Measurements from ENCODE around the gene MUC3A.
"Not testable (repeated sequence)": the region's sequence is repeated elsewhere in the genome, so short reads cannot be mapped to it uniquely, and the experiment has no call there.

The MUC3A gene

DNA sequence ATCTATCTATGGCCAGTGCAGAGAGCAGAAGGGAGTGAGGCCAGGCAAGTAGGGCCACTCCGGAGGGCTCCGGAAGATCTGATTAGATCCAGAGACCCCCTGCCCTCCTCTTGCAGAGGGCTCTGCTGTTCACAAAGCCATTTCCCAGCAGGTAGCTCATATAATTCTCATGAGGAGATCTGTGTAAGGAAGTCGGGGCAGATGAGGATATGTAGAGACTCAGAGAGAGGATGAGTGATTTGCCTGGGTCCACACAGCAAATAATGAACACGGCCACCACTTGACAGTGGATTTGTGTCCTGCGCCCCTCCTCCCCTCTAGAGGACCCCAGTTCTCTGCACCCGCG is 22.6 kb downstream of the MUC3A start:
- Mint-ChIP-seq H3K27ac (no peak overlapping the region), H3K27me3 (ENCODE audit: low read depth) (peaks cover 25% of the 10 kb centered on the region), H3K4me1 (ENCODE audit: low read depth) (no peaks in the 10 kb centered on the region), H3K9me3 (no peaks in the 10 kb centered on the region), H3K4me3 (no peak overlapping the region), H3K36me3 (ENCODE audit: low read depth) (no peaks in the 10 kb centered on the region)

DNA sequence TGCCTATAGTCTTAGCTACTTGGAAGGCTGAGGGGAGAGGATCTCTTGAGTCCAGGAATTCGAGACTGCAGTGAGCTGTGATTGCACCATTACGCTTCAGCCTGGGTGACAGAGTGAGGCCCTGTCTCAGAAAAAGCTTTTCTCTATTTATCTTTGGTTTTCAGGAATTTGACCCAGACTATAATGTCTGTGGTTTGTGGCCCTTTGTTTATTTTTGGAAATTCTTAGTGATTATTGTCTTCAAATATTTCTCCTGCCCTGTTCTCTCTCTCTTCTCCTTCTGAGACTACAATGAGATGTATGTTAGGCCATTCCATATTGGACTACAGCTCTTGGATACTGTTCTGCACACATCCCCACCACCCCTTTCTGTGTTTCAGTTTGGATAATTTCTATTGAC is 24.7 kb downstream of the MUC3A start:
- Mint-ChIP-seq H3K36me3 (ENCODE audit: low read depth) (no peaks in the 10 kb centered on the region), H3K4me3 (no peak overlapping the region), H3K27me3 (ENCODE audit: low read depth) (peaks cover 7% of the 10 kb centered on the region), H3K27ac (no peak overlapping the region), H3K9me3 (no peaks in the 10 kb centered on the region), H3K4me1 (ENCODE audit: low read depth) (no peaks in the 10 kb centered on the region)

DNA sequence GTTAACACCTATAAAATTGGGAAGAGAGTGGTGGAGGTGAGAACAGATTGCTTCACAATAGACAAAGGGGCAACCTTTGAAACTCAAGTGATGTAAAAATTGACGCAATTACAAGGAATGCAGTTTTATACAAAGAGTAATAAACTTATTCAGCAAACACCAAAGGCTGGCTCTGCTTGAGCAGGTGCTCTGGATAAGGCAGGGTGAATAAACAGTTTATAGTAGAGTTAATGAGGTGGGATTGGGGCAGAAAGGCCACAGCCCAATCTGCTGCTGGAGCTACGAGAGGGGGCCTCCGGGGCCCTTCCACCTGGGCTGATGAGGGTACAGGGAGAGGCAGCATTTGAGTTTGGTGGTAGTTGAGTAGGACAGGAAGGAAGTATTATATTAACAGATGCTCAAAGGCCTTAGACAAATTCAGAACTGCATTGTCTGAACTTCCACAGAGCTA is 26.1 kb downstream of the MUC3A start:
- H3K36me3 Mint-ChIP-seq (ENCODE audit: low read depth) = no peaks in the 10 kb centered on the region
- peaks cover 7% of the 10 kb centered on the region for H3K27me3 Mint-ChIP-seq (ENCODE audit: low read depth)
- H3K27ac Mint-ChIP-seq = no peak overlapping the region
- no peaks in the 10 kb centered on the region for H3K9me3 Mint-ChIP-seq
- no peak overlapping the region for H3K4me3 Mint-ChIP-seq
- no peaks in the 10 kb centered on the region for H3K4me1 Mint-ChIP-seq (ENCODE audit: low read depth)

DNA sequence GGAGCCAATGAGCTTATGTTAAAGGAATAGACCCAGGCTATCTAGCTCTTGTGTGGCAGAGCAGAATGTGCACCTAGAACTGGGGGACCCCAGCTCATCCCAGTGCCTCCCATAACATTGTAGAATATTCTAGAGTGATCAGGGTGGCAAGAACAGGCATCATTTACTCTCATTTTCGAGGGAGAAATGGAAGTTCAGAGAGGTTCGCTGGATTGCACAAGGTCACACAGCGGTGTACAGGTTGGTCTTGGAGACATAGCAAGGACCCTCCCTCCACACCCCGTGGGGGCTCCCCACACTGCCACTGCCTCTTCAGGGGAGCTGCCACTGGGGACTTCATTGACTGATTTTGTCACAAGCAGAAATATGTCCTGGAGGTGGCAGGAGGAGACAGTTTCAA is 29.0 kb downstream of the MUC3A start:
- no peaks in the 10 kb centered on the region for H3K27me3 Mint-ChIP-seq (ENCODE audit: low read depth)
- H3K27ac Mint-ChIP-seq = no peak overlapping the region
- H3K9me3 Mint-ChIP-seq = no peaks in the 10 kb centered on the region
- no peak overlapping the region for H3K4me3 Mint-ChIP-seq
- no peaks in the 10 kb centered on the region for H3K36me3 Mint-ChIP-seq (ENCODE audit: low read depth)
- no peaks in the 10 kb centered on the region for H3K4me1 Mint-ChIP-seq (ENCODE audit: low read depth)

DNA sequence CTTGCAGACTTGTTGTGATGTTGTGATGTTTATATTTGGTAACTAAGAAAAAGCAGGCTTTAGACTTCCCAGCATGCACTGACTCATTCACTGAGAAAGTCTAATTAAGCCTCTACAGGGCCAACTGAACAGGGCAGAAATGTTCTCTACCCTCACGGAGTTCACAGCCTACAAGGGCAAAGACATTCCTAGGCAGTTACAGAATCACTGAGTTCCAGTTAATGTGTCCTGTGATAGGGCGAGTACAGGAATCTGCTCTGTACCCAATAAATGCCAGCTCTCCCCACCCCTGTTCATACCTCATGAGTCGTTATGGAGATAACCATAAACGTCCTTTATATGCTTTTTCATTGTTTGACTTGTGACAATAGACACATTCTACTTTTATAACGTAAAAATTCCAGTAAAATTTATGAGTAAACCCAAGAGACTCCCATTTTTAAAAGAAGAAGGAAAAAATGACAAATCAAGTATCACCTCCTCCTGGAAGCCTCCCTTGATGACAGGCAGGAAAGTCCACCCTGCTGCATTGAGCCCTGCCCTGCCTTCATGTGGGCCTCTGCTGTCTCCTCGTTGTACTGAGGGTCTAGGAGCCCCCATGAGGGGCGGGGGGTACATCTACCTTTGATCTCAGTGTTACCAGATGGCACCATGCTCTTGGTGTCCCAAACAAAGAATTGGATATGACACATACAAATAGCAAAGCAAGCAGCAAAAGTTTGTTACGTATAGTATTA is 34.3 kb downstream of the MUC3A start:
- no peaks in the 10 kb centered on the region for H3K4me1 Mint-ChIP-seq (ENCODE audit: low read depth)
- H3K9me3 Mint-ChIP-seq = no peaks in the 10 kb centered on the region
- H3K4me3 Mint-ChIP-seq = no peak overlapping the region
- H3K36me3 Mint-ChIP-seq (ENCODE audit: low read depth) = no peaks in the 10 kb centered on the region
- no peak overlapping the region for H3K27ac Mint-ChIP-seq
- peaks cover 4% of the 10 kb centered on the region for H3K27me3 Mint-ChIP-seq (ENCODE audit: low read depth)

DNA sequence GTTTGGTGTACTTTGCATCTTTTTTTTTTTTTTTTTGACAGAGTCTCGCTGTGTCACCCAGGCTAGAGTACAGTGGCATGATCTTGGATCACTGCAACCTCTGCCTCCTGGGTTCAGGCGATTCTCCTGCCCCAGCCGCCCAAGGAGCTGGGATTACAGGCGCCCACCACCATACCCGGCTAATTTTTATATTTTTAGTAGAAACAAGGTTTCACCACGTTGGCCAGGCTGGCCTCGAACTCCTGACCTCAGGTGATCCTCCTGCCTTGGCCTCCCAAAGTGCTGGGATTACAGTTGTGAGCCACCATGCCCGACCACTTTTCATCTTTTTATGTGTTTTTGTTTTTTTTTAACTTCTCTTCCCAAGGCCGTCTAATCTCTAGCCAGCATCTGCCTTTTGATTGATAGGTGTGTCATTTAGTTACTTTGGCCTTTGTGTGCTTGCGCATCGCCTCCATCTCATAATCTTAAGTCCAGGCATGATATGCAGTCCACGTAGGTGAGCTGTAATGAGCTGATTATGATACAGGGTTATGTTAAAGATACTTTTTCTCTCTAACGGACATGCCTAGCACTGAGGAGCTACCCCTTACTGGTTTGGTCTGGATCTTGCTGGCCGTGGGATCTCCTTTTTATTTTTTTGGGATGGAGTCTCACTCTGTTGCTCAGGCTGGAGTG is 35.0 kb downstream of the MUC3A start:
- not testable (repeated sequence) for H3K4me3 Mint-ChIP-seq; H3K36me3 Mint-ChIP-seq (ENCODE audit: low read depth); H3K27ac Mint-ChIP-seq; H3K9me3 Mint-ChIP-seq; H3K27me3 Mint-ChIP-seq (ENCODE audit: low read depth); H3K4me1 Mint-ChIP-seq (ENCODE audit: low read depth)

DNA sequence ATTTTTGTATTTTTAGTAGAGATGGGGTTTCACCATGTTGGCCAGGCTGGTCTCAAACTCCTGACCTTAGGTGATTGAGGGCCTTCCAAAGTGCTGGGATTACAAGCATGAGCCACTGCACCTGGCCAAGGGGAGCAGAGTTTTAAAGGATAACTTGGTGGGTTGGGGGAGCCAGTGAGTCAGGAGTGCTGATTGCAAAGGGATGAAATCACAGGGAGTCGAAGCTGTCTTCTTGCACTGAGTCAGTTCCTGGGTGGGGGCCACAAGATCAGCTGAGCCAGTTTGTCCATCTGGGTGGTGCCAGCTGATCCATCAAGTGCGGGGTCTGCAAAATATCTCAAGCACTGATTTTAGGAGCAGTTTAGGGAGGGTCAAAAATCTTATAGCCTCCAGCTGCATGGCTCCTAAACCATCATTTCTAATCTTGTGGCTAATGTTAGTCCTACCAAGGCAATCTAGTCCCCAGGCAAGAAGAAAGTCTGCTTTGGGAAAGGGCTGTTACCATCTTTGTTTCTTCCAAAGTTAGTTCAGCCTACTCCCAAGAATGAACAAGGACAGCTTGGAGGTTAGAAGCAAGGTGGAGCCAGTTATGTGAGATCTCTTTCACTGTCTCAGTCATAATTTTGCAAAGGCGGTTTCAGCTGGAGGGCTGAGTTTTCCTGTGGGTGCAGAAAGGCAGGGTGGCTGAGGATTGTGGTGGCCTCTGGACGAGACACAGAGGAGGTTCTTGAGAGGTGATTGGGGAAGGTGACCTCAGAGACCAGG is 35.9 kb downstream of the MUC3A start:
- H3K4me3 Mint-ChIP-seq; H3K27ac Mint-ChIP-seq; H3K4me1 Mint-ChIP-seq (ENCODE audit: low read depth); H3K27me3 Mint-ChIP-seq (ENCODE audit: low read depth); H3K36me3 Mint-ChIP-seq (ENCODE audit: low read depth); H3K9me3 Mint-ChIP-seq: not testable (repeated sequence)

DNA sequence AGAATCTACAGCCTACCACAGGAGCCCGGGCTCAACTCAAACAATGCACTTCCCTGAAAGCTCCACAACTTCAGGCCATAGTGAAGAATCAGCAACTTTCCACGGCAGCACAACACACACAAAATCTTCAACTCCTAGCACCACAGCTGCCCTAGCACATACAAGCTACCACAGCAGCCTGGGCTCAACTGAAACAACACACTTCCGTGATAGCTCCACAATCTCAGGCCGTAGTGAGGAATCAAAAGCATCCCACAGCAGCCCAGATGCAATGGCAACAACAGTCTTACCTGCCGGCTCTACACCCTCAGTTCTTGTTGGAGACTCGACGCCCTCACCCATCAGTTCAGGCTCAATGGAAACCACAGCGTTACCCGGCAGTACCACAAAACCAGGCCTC is 42.3 kb downstream of the MUC3A start:
- Mint-ChIP-seq H3K36me3 (ENCODE audit: low read depth) (no peaks in the 10 kb centered on the region), H3K4me3 (no peak overlapping the region), H3K27me3 (ENCODE audit: low read depth) (no peaks in the 10 kb centered on the region), H3K27ac (no peak overlapping the region), H3K4me1 (ENCODE audit: low read depth) (no peaks in the 10 kb centered on the region), H3K9me3 (no peaks in the 10 kb centered on the region)

DNA sequence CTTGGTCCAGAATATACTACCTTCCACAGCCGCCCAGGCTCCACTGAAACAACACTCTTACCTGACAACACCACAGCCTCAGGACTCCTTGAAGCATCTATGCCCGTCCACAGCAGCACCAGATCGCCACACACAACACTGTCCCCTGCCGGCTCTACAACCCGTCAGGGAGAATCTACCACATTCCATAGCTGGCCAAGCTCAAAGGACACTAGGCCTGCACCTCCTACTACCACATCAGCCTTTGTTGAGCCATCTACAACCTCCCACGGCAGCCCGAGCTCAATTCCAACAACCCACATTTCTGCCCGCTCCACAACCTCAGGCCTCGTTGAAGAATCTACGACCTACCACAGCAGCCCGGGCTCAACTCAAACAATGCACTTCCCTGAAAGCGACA is 42.9 kb downstream of the MUC3A start:
- not testable (repeated sequence) for H3K36me3 Mint-ChIP-seq (ENCODE audit: low read depth); H3K4me3 Mint-ChIP-seq; H3K4me1 Mint-ChIP-seq (ENCODE audit: low read depth); H3K27ac Mint-ChIP-seq; H3K27me3 Mint-ChIP-seq (ENCODE audit: low read depth); H3K9me3 Mint-ChIP-seq

DNA sequence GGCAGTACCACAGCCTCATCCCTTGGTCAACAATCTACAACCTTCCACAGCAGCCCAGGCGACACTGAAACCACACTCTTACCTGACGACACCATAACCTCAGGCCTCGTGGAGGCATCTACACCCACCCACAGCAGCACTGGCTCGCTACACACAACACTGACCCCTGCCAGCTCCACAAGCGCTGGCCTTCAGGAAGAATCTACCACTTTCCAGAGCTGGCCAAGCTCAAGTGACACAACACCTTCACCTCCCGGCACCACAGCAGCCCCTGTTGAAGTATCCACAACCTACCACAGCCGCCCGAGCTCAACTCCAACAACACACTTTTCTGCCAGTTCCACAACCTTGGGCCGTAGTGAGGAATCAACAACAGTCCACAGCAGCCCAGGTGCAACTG is 45.3 kb downstream of the MUC3A start:
- not testable (repeated sequence) for H3K27me3 Mint-ChIP-seq (ENCODE audit: low read depth); H3K9me3 Mint-ChIP-seq; H3K4me1 Mint-ChIP-seq (ENCODE audit: low read depth); H3K27ac Mint-ChIP-seq; H3K4me3 Mint-ChIP-seq; H3K36me3 Mint-ChIP-seq (ENCODE audit: low read depth)

DNA sequence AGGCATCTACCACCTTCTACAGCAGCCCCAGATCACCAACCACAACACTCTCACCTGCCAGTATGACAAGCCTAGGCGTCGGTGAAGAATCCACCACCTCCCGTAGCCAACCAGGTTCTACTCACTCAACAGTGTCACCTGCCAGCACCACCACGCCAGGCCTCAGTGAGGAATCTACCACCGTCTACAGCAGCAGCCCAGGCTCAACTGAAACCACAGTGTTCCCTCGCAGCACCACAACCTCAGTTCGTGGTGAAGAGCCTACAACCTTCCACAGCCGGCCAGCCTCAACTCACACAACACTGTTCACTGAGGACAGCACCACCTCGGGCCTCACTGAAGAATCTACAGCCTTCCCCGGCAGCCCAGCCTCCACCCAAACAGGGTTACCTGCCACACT is 49.2 kb downstream of the MUC3A start:
- H3K9me3 Mint-ChIP-seq; H3K36me3 Mint-ChIP-seq (ENCODE audit: low read depth); H3K27ac Mint-ChIP-seq; H3K4me3 Mint-ChIP-seq; H3K4me1 Mint-ChIP-seq (ENCODE audit: low read depth); H3K27me3 Mint-ChIP-seq (ENCODE audit: low read depth): not testable (repeated sequence)

DNA sequence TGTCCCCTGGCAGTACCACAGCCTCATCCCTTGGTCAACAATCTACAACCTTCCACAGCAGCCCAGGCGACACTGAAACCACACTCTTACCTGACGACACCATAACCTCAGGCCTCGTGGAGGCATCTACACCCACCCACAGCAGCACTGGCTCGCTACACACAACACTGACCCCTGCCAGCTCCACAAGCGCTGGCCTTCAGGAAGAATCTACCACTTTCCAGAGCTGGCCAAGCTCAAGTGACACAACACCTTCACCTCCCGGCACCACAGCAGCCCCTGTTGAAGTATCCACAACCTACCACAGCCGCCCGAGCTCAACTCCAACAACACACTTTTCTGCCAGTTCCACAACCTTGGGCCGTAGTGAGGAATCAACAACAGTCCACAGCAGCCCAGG is 50.0 kb downstream of the MUC3A start:
- H3K36me3 Mint-ChIP-seq (ENCODE audit: low read depth); H3K9me3 Mint-ChIP-seq; H3K27ac Mint-ChIP-seq; H3K27me3 Mint-ChIP-seq (ENCODE audit: low read depth); H3K4me1 Mint-ChIP-seq (ENCODE audit: low read depth); H3K4me3 Mint-ChIP-seq: not testable (repeated sequence)

DNA sequence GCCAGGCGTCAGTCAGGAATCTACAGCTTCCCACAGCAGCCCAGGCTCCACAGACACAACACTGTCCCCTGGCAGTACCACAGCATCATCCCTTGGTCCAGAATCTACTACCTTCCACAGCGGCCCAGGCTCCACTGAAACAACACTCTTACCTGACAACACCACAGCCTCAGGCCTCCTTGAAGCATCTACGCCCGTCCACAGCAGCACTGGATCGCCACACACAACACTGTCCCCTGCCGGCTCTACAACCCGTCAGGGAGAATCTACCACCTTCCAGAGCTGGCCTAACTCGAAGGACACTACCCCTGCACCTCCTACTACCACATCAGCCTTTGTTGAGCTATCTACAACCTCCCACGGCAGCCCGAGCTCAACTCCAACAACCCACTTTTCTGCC is 50.7 kb downstream of the MUC3A start:
- not testable (repeated sequence) for H3K9me3 Mint-ChIP-seq; H3K4me1 Mint-ChIP-seq (ENCODE audit: low read depth); H3K27me3 Mint-ChIP-seq (ENCODE audit: low read depth); H3K36me3 Mint-ChIP-seq (ENCODE audit: low read depth); H3K27ac Mint-ChIP-seq; H3K4me3 Mint-ChIP-seq

DNA sequence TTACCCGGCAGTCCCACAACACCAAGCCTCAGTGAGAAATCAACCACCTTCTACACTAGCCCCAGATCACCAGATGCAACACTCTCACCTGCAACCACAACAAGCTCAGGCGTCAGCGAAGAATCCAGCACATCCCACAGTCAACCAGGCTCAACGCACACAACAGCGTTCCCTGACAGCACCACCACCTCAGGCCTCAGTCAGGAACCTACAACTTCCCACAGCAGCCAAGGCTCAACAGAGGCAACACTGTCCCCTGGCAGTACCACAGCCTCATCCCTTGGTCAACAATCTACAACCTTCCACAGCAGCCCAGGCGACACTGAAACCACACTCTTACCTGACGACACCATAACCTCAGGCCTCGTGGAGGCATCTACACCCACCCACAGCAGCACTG is 53.0 kb downstream of the MUC3A start:
- not testable (repeated sequence) for H3K4me3 Mint-ChIP-seq; H3K9me3 Mint-ChIP-seq; H3K36me3 Mint-ChIP-seq (ENCODE audit: low read depth); H3K27me3 Mint-ChIP-seq (ENCODE audit: low read depth); H3K4me1 Mint-ChIP-seq (ENCODE audit: low read depth); H3K27ac Mint-ChIP-seq

DNA sequence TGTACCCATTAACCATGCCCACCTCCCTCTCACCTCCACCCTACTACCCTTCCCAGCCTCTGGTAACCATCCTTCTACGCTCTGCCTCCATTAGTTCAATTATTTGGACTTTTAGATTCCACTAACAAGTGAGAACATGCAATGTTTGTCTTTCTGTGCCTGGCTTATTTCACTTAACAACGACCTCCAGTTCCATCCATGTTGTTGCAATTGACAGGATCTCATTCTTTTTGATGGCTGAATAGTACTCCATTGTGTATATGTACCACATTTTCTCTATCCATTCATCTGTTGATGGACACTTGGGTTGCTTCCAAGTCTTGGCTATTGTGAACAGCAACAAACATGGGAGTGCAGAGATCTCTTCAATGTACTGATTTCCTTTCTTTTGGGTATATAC is 58.0 kb downstream of the MUC3A start:
- not testable (repeated sequence) for H3K27me3 Mint-ChIP-seq (ENCODE audit: low read depth); H3K9me3 Mint-ChIP-seq; H3K27ac Mint-ChIP-seq; H3K4me1 Mint-ChIP-seq (ENCODE audit: low read depth); H3K36me3 Mint-ChIP-seq (ENCODE audit: low read depth); H3K4me3 Mint-ChIP-seq
